Measurements from ENCODE around the gene RPS3A. TPM values are rescaled to one million over a fixed set of nuclear protein-coding genes. Genes with fewer than 3 reads are reported as not detected.
"Not testable (repeated sequence)": the region's sequence is repeated elsewhere in the genome, so short reads cannot be mapped to it uniquely, and the experiment has no call there.

Gene RPS3A
- 1,000 to 10,000 TPM; 1,614 to 1,636 TPM for total RNA-seq
- long read RNA-seq, donor 1, transcript RPS3A-201 (6 exons, 934 nt): major isoform, 381 of 388 reads
- long read RNA-seq, donor 1, partial matches to known transcripts: 3 of 388 reads
- long read RNA-seq, donor 1, other reads (novel, unspliced or antisense): 1 of 388 reads
- long read RNA-seq, donor 2, transcript RPS3A-205 (6 exons, 674 nt): minor isoform, 19 of 2,990 reads
- long read RNA-seq, donor 2, transcript RPS3A-208 (4 exons, 576 nt): minor isoform, 7 of 2,990 reads
- long read RNA-seq, donor 2, transcript RPS3A-201 (6 exons, 934 nt): major isoform, 2,885 of 2,990 reads
- long read RNA-seq, donor 2, partial matches to known transcripts: 47 of 2,990 reads
- long read RNA-seq, donor 2, other reads (novel, unspliced or antisense): 30 of 2,990 reads

- peak; percentile 99 for DNase-seq (ENCODE audit: low spot score)
- intact Hi-C loops (cut with DNase I): no loop called here
These were observed at the start of gene RPS3A for GRCh38 chr4:151099229-151099975. Gene RPS3A, plus strand, starts transcription at chr4:151099628. Its CDS starts 25 bp downstream, at chr4:151099653.

GRCh38 chr4:151052785-151053184 lies 46.6 kb upstream of the RPS3A start:
- no peak for DNase-seq (ENCODE audit: low spot score)
- intact Hi-C loops (cut with DNase I): no loop called here

- no peak for DNase-seq (ENCODE audit: low spot score)
- intact Hi-C loops (cut with DNase I): no loop called here
These were observed 43.9 kb upstream of the RPS3A start for GRCh38 chr4:151055539-151055938.

GRCh38 chr4:151063143-151063542 lies 36.3 kb upstream of the RPS3A start:
- DNase-seq (ENCODE audit: low spot score): peak; percentile 13
- intact Hi-C loops (cut with DNase I): not testable (repeated sequence)

- DNase-seq (ENCODE audit: low spot score): no peak
- intact Hi-C loops (cut with DNase I): no loop called here
These were observed 32.0 kb upstream of the RPS3A start for GRCh38 chr4:151067316-151067970.

- DNase-seq (ENCODE audit: low spot score): no peak
- intact Hi-C loops (cut with DNase I): no loop called here
These were observed 25.0 kb upstream of the RPS3A start for GRCh38 chr4:151074416-151074916.

- DNase-seq (ENCODE audit: low spot score); intact Hi-C loops (cut with DNase I): not testable (repeated sequence)
These were observed 21.4 kb upstream of the RPS3A start for GRCh38 chr4:151077978-151078377.

- intact Hi-C loops (cut with DNase I): no loop called here
- DNase-seq (ENCODE audit: low spot score): no peak
These were observed 12.0 kb upstream of the RPS3A start for GRCh38 chr4:151087467-151087866.

- no peak for DNase-seq (ENCODE audit: low spot score)
- intact Hi-C loops (cut with DNase I): no loop called here
These were observed 8.4 kb upstream of the RPS3A start for GRCh38 chr4:151091047-151091446.

GRCh38 chr4:151092488-151092887 lies 6.9 kb upstream of the RPS3A start:
- intact Hi-C loops (cut with DNase I): no loop called here
- DNase-seq (ENCODE audit: low spot score): no peak

- intact Hi-C loops (cut with DNase I): no loop called here
- no peak for DNase-seq (ENCODE audit: low spot score)
These were observed 6.2 kb upstream of the RPS3A start for GRCh38 chr4:151093203-151093602.

- DNase-seq (ENCODE audit: low spot score): no peak
- intact Hi-C loops (cut with DNase I): no loop called here
These were observed 5.1 kb upstream of the RPS3A start for GRCh38 chr4:151094290-151094751.

- DNase-seq (ENCODE audit: low spot score): no peak
- intact Hi-C loops (cut with DNase I): no loop called here
These were observed 4.3 kb upstream of the RPS3A start for GRCh38 chr4:151095142-151095541.

- DNase-seq (ENCODE audit: low spot score): no peak
- intact Hi-C loops (cut with DNase I): no loop called here
These were observed 1.7 kb upstream of the RPS3A start for GRCh38 chr4:151097759-151098158.

- no peak for DNase-seq (ENCODE audit: low spot score)
- intact Hi-C loops (cut with DNase I): no loop called here
These were observed 524 bp upstream of the RPS3A start for GRCh38 chr4:151098979-151099228.

- DNase-seq (ENCODE audit: low spot score): no peak
- intact Hi-C loops (cut with DNase I): no loop called here
These were observed 569 bp downstream of the RPS3A start for GRCh38 chr4:151099976-151100417.

GRCh38 chr4:151100531-151100930 lies 1.1 kb downstream of the RPS3A start:
- no peak for DNase-seq (ENCODE audit: low spot score)
- intact Hi-C loops (cut with DNase I): no loop called here

- intact Hi-C loops (cut with DNase I): no loop called here
- no peak for DNase-seq (ENCODE audit: low spot score)
These were observed 4.3 kb downstream of the RPS3A start for GRCh38 chr4:151103758-151104157.

- DNase-seq (ENCODE audit: low spot score): no peak
- intact Hi-C loops (cut with DNase I): no loop called here
These were observed 5.2 kb downstream of the RPS3A start for GRCh38 chr4:151104621-151105020.

GRCh38 chr4:151105454-151106032 lies 6.1 kb downstream of the RPS3A start:
- intact Hi-C loops (cut with DNase I): no loop called here
- no peak for DNase-seq (ENCODE audit: low spot score)
